Large intestine (tissue), 3 donors: ENCODE data around the gene TBC1D1. TPM values are rescaled to one million over a fixed set of nuclear protein-coding genes. Genes with fewer than 3 reads are reported as not detected.
"Not testable (repeated sequence)": the region's sequence is repeated elsewhere in the genome, so short reads cannot be mapped to it uniquely, and the experiment has no call there.

ENCODE experiments used
- DNase-seq, 2 donors: peaks; one replicate each; pipeline versions ENCODE4 v3.0.0 to v3.0.0-alpha.2; 2013
- H3K27ac ChIP-seq: one replicate; pipeline ENCODE4 v1.5.1; 2013; ENCODE audit warnings: low read length
- H3K27me3 ChIP-seq: 2 replicates; pipeline ENCODE4 v1.6.1; 2013; ENCODE audit warnings: low read length; ENCODE audit not compliant: control insufficient read depth, insufficient read depth
- H3K36me3 ChIP-seq: 2 replicates; pipeline ENCODE4 v1.6.1; 2013; ENCODE audit warnings: low read length; ENCODE audit not compliant: control insufficient read depth, insufficient read depth
- H3K4me1 ChIP-seq: one replicate; pipeline ENCODE4 v1.6.1; 2013; ENCODE audit warnings: low read length; ENCODE audit not compliant: control insufficient read depth, insufficient read depth
- H3K4me3 ChIP-seq: one replicate; pipeline ENCODE4 v1.5.1; 2013; ENCODE audit warnings: low read length
- H3K9me3 ChIP-seq: one replicate; pipeline ENCODE4 v1.6.1; 2013; ENCODE audit warnings: mild to moderate bottlenecking, low read depth, low read length, moderate library complexity; ENCODE audit not compliant: control insufficient read depth
- WGBS: methylation state at CpG from one replicate; pipeline ENCODE4 v1.1.5; 2013; ENCODE audit warnings: low lambda C conversion rate; ENCODE audit not compliant: insufficient coverage; 5-methylcytosine and 5-hydroxymethylcytosine counted together
- polyA plus RNA-seq: library from polyadenylated mRNA; unstranded; fragments of 120-200 nt; gene quantifications from one replicate; pipeline ENCODE4 v1.2.1, GENCODE V29; 2013

Gene TBC1D1
- polyA plus RNA-seq, 1 donor = 116 TPM

DNA sequence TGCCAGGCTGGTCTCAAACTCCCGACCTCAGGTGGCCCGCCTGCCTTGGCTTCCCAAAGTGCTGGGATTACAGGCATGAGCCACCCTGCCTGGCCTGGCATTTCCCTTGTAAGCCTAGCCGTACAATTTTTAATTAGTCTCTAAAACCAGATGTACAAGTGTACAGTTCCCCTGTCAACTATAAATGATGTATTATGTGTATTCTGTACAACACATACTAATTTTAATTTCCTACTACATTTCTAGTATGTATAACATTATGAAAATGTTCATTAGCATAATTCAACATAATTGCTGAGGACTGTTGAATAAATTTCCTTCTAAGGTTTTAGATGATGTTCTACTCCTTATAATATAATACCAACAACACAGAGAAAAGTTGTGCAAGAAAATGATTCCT is 27.8 kb downstream of the TBC1D1 start:
- Histone ChIP-seq H3K4me1 (no peaks in the 10 kb centered on the region), H3K9me3 (no peaks in the 10 kb centered on the region), H3K27me3 (no peaks in the 10 kb centered on the region), H3K27ac (no peak overlapping the region), H3K4me3 (no peak overlapping the region), H3K36me3 (no peaks in the 10 kb centered on the region)
- no peak for DNase-seq
- 100% methylated on average over 1 of the region's 3 CpGs for WGBS

DNA sequence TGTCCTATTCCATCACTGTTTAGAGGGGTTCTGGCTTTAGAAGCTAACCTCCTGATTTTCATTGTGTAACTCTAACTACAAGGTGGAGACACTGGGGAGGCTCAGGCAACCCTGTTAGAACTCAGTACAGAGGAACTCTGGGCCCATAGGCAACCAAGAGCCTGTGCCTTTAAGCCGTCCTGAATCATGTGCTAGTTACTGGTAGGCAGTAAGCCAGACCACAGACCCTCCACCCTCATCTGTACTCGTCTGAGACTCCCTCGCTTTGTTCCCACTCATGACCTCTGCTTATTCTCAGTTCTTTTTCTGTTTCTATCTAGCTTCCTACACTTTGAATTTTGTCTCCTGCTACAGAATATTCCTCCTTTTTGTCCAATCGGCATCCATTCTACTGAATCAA is 31.4 kb downstream of the TBC1D1 start:
- 83% methylated on average over 2 of the region's 4 CpGs for WGBS
- no peak overlapping the region for H3K4me3 ChIP-seq
- DNase-seq = no peak
- H3K4me1 ChIP-seq = no peaks in the 10 kb centered on the region
- H3K36me3 ChIP-seq = no peaks in the 10 kb centered on the region
- no peaks in the 10 kb centered on the region for H3K9me3 ChIP-seq
- no peaks in the 10 kb centered on the region for H3K27me3 ChIP-seq
- H3K27ac ChIP-seq = no peak overlapping the region

DNA sequence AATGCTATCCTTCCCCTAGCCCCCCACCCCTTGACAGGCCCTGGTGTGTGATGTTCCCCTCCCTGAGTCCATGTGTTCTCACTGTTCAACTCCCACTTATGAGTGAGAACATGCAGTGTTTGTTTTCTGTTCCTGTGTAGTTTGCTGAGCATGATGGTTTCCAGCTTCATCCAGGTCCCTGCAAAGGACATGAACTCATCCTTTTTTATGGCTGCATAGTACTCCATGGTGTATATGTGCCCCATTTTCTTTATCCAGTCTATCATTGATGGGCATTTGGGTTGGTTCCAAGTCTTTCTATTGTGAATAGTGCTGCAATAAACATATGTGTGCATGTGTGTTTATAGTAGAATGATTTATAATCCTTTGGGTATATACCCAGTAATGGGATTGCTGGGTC is 32.2 kb downstream of the TBC1D1 start:
- H3K36me3 ChIP-seq, H3K27me3 ChIP-seq, H3K4me1 ChIP-seq, H3K4me3 ChIP-seq, DNase-seq, H3K27ac ChIP-seq, H3K9me3 ChIP-seq: not testable (repeated sequence)

DNA sequence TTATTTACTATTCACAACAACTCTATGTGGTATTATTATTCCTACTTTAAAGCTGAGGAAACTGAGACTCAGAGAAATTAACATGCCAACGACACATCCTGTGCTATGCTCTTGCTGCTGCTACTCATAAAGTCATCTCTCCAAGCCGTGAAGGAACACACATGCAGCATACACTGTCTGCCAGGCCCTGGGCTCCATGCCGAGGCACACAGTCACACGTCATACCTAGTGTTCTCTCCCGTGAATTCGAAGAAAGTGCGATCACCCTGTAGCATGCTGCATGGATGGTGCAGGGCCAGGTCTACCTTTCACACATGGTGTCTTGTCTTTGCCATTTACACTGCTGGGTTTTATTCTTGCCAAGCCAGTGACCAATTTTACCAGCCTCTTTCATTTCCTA is 34.1 kb downstream of the TBC1D1 start:
- WGBS = no CpG with 5 or more reads among the region's 7 CpGs
- DNase-seq = no peak
- no peaks in the 10 kb centered on the region for H3K36me3 ChIP-seq
- no peaks in the 10 kb centered on the region for H3K27me3 ChIP-seq
- no peaks in the 10 kb centered on the region for H3K4me1 ChIP-seq
- no peak overlapping the region for H3K4me3 ChIP-seq
- H3K27ac ChIP-seq = no peak overlapping the region
- no peaks in the 10 kb centered on the region for H3K9me3 ChIP-seq

DNA sequence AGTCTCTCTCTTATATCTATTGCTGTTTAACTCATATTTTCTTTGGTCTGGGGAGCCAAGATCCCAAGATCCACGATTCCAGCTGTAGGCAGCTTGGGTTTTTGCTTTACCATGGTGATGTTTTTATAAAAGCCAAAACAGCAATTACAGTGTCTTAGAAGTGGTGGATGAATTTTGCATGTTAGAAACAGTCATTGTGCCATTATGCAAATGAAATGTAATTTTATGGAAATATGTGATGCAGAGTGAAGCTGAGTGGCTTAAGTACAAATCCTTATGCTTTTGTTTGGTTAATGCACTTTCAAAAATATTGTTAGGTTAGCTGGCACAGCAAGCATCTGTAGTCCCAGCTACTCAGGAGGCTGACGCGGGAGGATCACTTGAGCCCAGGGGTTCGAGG is 36.5 kb downstream of the TBC1D1 start:
- Histone ChIP-seq H3K4me1 (no peaks in the 10 kb centered on the region), H3K4me3 (no peak overlapping the region), H3K27me3 (no peaks in the 10 kb centered on the region), H3K36me3 (no peaks in the 10 kb centered on the region), H3K27ac (no peak overlapping the region), H3K9me3 (no peaks in the 10 kb centered on the region)
- DNase-seq = no peak
- no CpG with 5 or more reads among the region's 4 CpGs for WGBS

DNA sequence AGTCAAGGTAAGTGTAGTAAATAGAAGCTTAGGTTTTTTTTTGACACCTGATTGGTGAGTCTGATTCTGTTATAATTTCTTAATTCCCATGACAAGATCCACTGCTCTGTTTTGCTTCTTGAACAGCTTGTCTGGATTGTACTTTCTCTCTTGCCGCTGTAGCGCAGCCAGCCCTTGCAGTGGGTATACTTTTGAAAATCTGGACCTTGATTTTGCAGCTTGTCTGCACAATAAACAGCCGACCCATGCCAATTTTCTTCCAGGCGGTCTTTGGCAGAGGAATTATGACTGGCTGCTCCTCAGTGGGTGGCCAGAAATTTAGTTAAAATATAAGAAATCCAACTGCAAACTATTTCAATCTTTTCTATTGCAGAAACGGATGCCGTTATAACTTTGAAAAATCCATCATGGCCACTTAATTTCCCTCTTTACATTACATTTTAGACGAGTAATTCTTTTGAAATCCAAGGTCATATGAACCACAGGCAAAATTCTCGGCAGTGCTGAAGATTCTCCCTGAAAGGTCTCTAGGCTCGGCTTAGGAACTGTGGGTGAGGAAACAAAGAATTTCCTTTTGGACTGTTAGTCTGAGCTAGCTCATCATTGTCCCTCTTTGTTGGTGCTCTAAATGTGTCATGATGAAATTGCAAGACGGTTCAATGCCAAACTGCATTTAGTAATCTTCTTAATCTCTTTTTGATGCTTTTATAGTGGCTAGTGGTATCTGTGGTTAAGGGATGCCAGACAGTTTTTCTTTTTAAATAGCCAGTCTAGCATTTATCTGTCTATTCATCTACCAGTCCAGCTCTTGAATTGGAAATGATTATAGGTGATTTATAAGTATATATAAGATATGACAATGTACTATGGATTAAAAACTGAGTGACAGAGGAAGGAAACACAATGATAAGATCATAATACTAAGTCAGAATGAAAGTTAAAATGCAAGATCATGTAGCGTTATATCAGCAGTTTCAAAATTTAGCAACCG is 37.8 kb downstream of the TBC1D1 start:
- Histone ChIP-seq H3K9me3 (no peaks in the 10 kb centered on the region), H3K4me1 (no peaks in the 10 kb centered on the region), H3K27me3 (no peaks in the 10 kb centered on the region), H3K4me3 (no peak overlapping the region), H3K36me3 (no peaks in the 10 kb centered on the region), H3K27ac (no peak overlapping the region)
- no peak for DNase-seq
- WGBS = 100% methylated on average over 4 of the region's 12 CpGs

DNA sequence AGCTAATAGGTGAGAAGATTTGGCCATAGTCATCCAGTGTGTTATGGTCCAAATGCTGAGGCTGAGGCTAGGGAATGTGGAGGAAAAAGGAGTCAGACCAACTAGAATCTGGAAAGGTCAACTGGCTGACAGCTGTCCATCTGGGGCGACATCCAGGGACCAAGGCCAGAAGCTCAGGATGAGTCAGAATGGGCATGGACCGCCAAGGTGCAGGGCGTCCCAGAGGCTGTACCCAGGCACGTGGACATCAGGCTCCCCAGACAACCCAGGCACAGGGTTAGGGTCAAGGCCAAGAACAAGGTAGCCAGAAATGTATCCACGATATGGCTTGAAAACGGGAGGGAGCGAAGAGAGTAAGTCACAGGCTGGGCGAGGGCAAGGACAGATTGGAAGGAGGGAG is 43.2 kb downstream of the TBC1D1 start:
- H3K36me3 ChIP-seq = no peaks in the 10 kb centered on the region
- no peaks in the 10 kb centered on the region for H3K27me3 ChIP-seq
- DNase-seq = no peak
- H3K4me1 ChIP-seq = no peaks in the 10 kb centered on the region
- 96% methylated on average over 4 of the region's 8 CpGs for WGBS
- H3K4me3 ChIP-seq = no peak overlapping the region
- H3K27ac ChIP-seq = no peak overlapping the region
- H3K9me3 ChIP-seq = no peaks in the 10 kb centered on the region

DNA sequence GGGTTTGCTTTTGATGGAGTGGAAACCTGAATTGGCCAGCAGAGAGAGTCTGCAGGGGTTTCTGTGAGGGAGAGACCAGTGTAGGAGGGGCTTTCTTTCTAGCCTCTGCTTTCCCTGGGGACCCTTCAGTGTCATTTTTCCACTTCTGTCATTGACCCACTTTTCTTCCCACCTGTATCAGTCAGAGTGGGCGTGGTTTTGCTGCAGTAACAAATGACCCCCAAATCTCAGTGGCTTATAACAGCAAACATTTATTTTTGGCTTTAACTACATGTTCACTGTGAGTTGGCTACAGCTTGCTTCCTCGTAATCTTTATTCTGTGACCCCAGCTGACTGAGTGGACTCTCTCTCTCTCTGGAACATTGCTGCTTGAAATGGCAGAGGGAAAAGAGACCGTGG is 43.7 kb downstream of the TBC1D1 start:
- H3K9me3 ChIP-seq = no peaks in the 10 kb centered on the region
- no peaks in the 10 kb centered on the region for H3K27me3 ChIP-seq
- no peak for DNase-seq
- H3K27ac ChIP-seq = no peak overlapping the region
- no peaks in the 10 kb centered on the region for H3K4me1 ChIP-seq
- no CpG with 5 or more reads among the region's 3 CpGs for WGBS
- no peaks in the 10 kb centered on the region for H3K36me3 ChIP-seq
- H3K4me3 ChIP-seq = no peak overlapping the region

DNA sequence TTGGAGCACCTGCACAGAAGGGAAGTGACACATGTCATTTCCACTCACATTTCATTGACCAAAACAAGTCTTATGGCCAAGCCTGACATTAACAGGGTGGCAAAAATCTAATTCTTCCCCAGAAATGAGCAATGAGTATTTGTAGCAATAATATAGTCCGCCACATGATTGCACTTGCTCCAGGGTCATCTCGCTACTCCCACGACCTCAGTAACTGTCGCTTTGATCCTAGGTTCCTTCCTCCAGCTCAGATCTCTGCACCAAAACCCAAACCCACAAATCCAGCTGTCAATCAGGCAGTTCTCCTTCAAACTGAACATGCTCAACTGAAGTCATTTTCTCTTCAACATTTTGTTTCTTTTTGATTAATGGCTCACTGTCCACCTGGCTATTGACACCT is 44.1 kb downstream of the TBC1D1 start:
- Histone ChIP-seq H3K9me3 (no peaks in the 10 kb centered on the region), H3K27ac (no peak overlapping the region), H3K4me3 (no peak overlapping the region), H3K4me1 (no peaks in the 10 kb centered on the region), H3K36me3 (no peaks in the 10 kb centered on the region), H3K27me3 (no peaks in the 10 kb centered on the region)
- no peak for DNase-seq
- WGBS = 67% methylated on average over 3 of the region's 4 CpGs

DNA sequence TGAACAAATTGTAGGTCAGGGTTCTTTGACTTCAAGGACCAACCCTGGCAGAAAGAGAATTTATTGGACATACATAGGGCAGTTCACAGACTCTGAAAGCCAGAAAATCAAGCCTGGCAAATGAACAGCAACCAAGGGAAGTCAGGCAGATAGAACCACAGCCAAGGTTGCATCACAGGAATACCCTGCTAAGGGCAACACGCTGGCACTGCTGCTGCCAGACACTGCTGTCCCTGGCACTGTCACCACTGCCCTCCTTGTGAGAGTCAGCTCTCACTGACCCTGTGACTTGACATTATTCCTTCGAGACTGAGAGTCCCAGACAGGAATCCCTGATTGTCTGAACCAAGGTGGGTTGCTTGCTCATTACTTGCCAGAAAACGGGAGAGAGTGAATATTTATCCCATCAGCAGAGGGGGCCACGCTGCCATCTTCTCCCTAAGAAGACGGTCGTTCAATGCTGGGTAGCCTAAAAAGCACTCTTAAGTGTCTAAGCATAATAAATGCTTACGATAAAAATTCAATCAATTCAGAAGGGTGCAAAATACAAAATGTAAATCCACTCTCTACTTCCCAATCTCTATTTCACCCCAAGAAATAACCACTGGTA is 46.1 kb downstream of the TBC1D1 start:
- Histone ChIP-seq H3K9me3 (no peaks in the 10 kb centered on the region), H3K36me3 (no peaks in the 10 kb centered on the region), H3K4me3 (no peak overlapping the region), H3K27ac (no peak overlapping the region), H3K4me1 (no peaks in the 10 kb centered on the region), H3K27me3 (no peaks in the 10 kb centered on the region)
- no CpG with 5 or more reads among the region's 7 CpGs for WGBS
- DNase-seq = no peak

DNA sequence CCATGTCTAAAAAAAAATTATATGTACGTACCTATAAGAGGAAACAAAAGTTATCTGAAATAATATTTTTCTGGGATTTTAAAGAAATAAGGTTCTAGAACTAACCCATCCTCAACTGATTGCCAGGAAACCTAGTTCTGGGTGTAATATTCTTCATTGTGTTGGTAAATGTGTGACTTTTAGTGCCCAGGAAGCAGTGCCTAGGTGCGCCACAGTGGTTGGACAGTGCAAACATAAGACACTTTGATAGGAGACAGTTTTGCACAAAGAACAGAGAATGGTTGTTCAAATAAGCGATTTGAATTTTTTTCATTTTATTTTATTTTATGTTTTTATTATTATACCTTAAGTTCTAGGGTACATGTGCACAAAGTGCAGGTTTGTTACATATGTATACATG is 47.3 kb downstream of the TBC1D1 start:
- Histone ChIP-seq H3K27ac (no peak overlapping the region), H3K36me3 (no peaks in the 10 kb centered on the region), H3K9me3 (no peaks in the 10 kb centered on the region), H3K4me1 (no peaks in the 10 kb centered on the region), H3K27me3 (no peaks in the 10 kb centered on the region), H3K4me3 (no peak overlapping the region)
- no peak for DNase-seq
- WGBS = 83% methylated on average over 1 of the region's 3 CpGs
